T-helper 2 cell (primary cell): ENCODE measurements around the gene DGKQ.

Experiments used
- DNase-seq, 5 experiments: peaks; one replicate each; pipeline versions ENCODE4 v3.0.0 to v3.0.0-alpha.2; 2012 to 2022

Gene DGKQ

GRCh38 chr4:995311-996026 is 22.1 kb upstream of the DGKQ start:
- DNase-seq, result no peak

- peak in 1 of 5 experiments; percentile 8 for DNase-seq
These were observed 20.0 kb upstream of the DGKQ start, which contains the start of gene SLC26A1 for GRCh38 chr4:993111-994029. SLC26A1 (minus strand) TSS chr4:993404; CDS start chr4:991703, 1,701 bp downstream.

GRCh38 chr4:992297-993110 is 19.1 kb upstream of the DGKQ start:
- no peak for DNase-seq

- no peak for DNase-seq
These were observed 18.3 kb upstream of the DGKQ start for GRCh38 chr4:991451-992296.

GRCh38 chr4:990746-991367 is 17.5 kb upstream of the DGKQ start:
- DNase-seq, result no peak

GRCh38 chr4:989722-990471 is 16.5 kb upstream of the DGKQ start:
- peak in 1 of 5 experiments; percentile 7 for DNase-seq

- peak in 1 of 5 experiments; percentile 5 for DNase-seq
These were observed 15.7 kb upstream of the DGKQ start for GRCh38 chr4:988726-989721.

GRCh38 chr4:987624-988513 is 14.5 kb upstream of the DGKQ start:
- DNase-seq, result no peak

- DNase-seq, result peak; percentile 76 to 87 (median 79)
These were observed 13.7 kb upstream of the DGKQ start, which contains the start of gene IDUA for GRCh38 chr4:986879-987623. IDUA (plus strand) TSS chr4:987044; CDS start chr4:987085, 41 bp downstream.

GRCh38 chr4:986428-986878 is 13.1 kb upstream of the DGKQ start:
- no peak for DNase-seq

GRCh38 chr4:985123-985830 is 11.9 kb upstream of the DGKQ start:
- peak; percentile 41 to 74 (median 58) for DNase-seq

GRCh38 chr4:984336-985054 is 11.1 kb upstream of the DGKQ start:
- no peak for DNase-seq

- no peak for DNase-seq
These were observed 9.4 kb upstream of the DGKQ start for GRCh38 chr4:982814-983213.

- DNase-seq, result no peak
These were observed 8.9 kb upstream of the DGKQ start for GRCh38 chr4:982291-982690.

GRCh38 chr4:978957-979701 is 5.8 kb upstream of the DGKQ start:
- DNase-seq, result no peak
